H9 (cell line): ENCODE data around the gene STX11. TPM values are rescaled to one million over a fixed set of nuclear protein-coding genes. Genes with fewer than 3 reads are reported as not detected.

Source experiments
- DNase-seq: peaks from one replicate; pipeline ENCODE4 v3.0.0-alpha.2; 2017
- H2AFZ ChIP-seq: one replicate; pipeline ENCODE4 v1.6.1; 2013; ENCODE audit warnings: mild to moderate bottlenecking, low read length, control low read depth, moderate library complexity
- H2AK5ac ChIP-seq: 2 replicates; pipeline ENCODE4 v1.6.1; 2013; ENCODE audit warnings: low read length, control low read depth, mixed read lengths; ENCODE audit not compliant: insufficient read length
- H2BK120ac ChIP-seq: one replicate; pipeline ENCODE4 v1.6.1; 2013; ENCODE audit warnings: low read depth, mild to moderate bottlenecking, low read length, control low read depth, inconsistent platforms; ENCODE audit not compliant: poor library complexity, severe bottlenecking
- H2BK12ac ChIP-seq: 2 replicates; pipeline ENCODE4 v1.6.1; 2013; ENCODE audit warnings: low read length, control low read depth, mixed read lengths, low read depth; ENCODE audit not compliant: insufficient read length
- H2BK15ac ChIP-seq: 2 replicates; pipeline ENCODE4 v1.6.1; 2013; ENCODE audit warnings: low read depth, low read length, control low read depth
- H2BK20ac ChIP-seq: one replicate; pipeline ENCODE4 v1.6.1; 2013; ENCODE audit warnings: low read depth, mild to moderate bottlenecking, low read length, control low read depth, inconsistent platforms; ENCODE audit not compliant: poor library complexity, severe bottlenecking
- H2BK5ac ChIP-seq: 2 replicates; pipeline ENCODE4 v1.6.1; 2013; ENCODE audit warnings: low read length, control low read depth, mixed read lengths; ENCODE audit not compliant: insufficient read length
- H3K14ac ChIP-seq: 2 replicates; pipeline ENCODE4 v1.6.1; 2013; ENCODE audit warnings: low read length, control low read depth; ENCODE audit not compliant: insufficient read depth
- H3K18ac ChIP-seq: 2 replicates; pipeline ENCODE4 v1.6.1; 2013; ENCODE audit warnings: low read depth, mild to moderate bottlenecking, mixed read lengths, low read length, control low read depth; ENCODE audit not compliant: insufficient read length
- H3K23ac ChIP-seq: 2 replicates; pipeline ENCODE4 v1.6.1; 2013; ENCODE audit warnings: low read length, control low read depth, mixed read lengths, low read depth; ENCODE audit not compliant: insufficient read length
- H3K23me2 ChIP-seq: 2 replicates; pipeline ENCODE4 v1.6.1; 2013; ENCODE audit warnings: low read depth, mild to moderate bottlenecking, mixed read lengths, low read length, control low read depth; ENCODE audit not compliant: insufficient read length, poor library complexity, severe bottlenecking
- H3K27ac ChIP-seq: 2 replicates; pipeline ENCODE4 v1.5.1; 2013; ENCODE audit warnings: low read length, control low read depth, mixed read lengths, low read depth; ENCODE audit not compliant: insufficient read length
- H3K27me3 ChIP-seq: 2 replicates; pipeline ENCODE4 v1.6.1; 2013; ENCODE audit warnings: low read length, control low read depth, inconsistent platforms; ENCODE audit not compliant: insufficient read depth
- H3K4ac ChIP-seq: 2 replicates; pipeline ENCODE4 v1.6.1; 2013; ENCODE audit warnings: low read depth, mild to moderate bottlenecking, control low read depth, inconsistent platforms, low read length, moderate library complexity
- H3K4me1 ChIP-seq: 2 replicates; pipeline ENCODE4 v1.6.1; 2013; ENCODE audit warnings: low read length, control low read depth, inconsistent platforms; ENCODE audit not compliant: insufficient read depth
- H3K4me2 ChIP-seq: 2 replicates; pipeline ENCODE4 v1.6.1; 2013; ENCODE audit warnings: low read length, control low read depth, mixed read lengths; ENCODE audit not compliant: insufficient read length, insufficient read depth
- H3K56ac ChIP-seq: 2 replicates; pipeline ENCODE4 v1.6.1; 2013; ENCODE audit warnings: low read depth, mild to moderate bottlenecking, mixed read lengths, low read length, control low read depth; ENCODE audit not compliant: insufficient read length
- H3K79me1 ChIP-seq: 2 replicates; pipeline ENCODE4 v1.6.1; 2013; ENCODE audit warnings: low read depth, mild to moderate bottlenecking, moderate library complexity, low read length, control low read depth, inconsistent platforms; ENCODE audit not compliant: insufficient read depth, poor library complexity, severe bottlenecking
- H3K79me2 ChIP-seq: 2 replicates; pipeline ENCODE4 v1.6.1; 2013; ENCODE audit warnings: low read length, control low read depth, inconsistent platforms; ENCODE audit not compliant: insufficient read depth
- H3K9ac ChIP-seq: 2 replicates; pipeline ENCODE4 v1.6.1; 2013; ENCODE audit warnings: low read length, control low read depth, mixed read lengths; ENCODE audit not compliant: insufficient read length; ENCODE audit errors: extremely low read depth
- H3K9me3 ChIP-seq: one replicate; pipeline ENCODE4 v1.6.1; 2013; ENCODE audit warnings: low read depth, low read length, inconsistent platforms; ENCODE audit not compliant: control insufficient read depth
- H3T11ph ChIP-seq: one replicate; pipeline ENCODE4 v1.6.1; 2013; ENCODE audit warnings: mild to moderate bottlenecking, low read length, control low read depth, inconsistent platforms
- H4K20me1 ChIP-seq: one replicate; pipeline ENCODE4 v1.6.1; 2013; ENCODE audit not compliant: control insufficient read depth, insufficient read length, insufficient read depth
- H4K5ac ChIP-seq: 2 replicates; pipeline ENCODE4 v1.6.1; 2013; ENCODE audit warnings: low read depth, mild to moderate bottlenecking, mixed read lengths, low read length, control low read depth; ENCODE audit not compliant: insufficient read length
- H4K8ac ChIP-seq: replicated peaks from 2 replicates; pipeline ENCODE4 v1.6.1; 2013; ENCODE audit warnings: low read length, control low read depth, mixed read lengths, low read depth; ENCODE audit not compliant: insufficient read length
- H4K91ac ChIP-seq: 2 replicates; pipeline ENCODE4 v1.6.1; 2013; ENCODE audit warnings: low read depth, mild to moderate bottlenecking, moderate library complexity, mixed read lengths, low read length, control low read depth; ENCODE audit not compliant: insufficient read length
- H3K27ac Mint-ChIP-seq, 3 experiments: 2 replicates in 2 of 3; 3 replicates in 1 of 3; pipeline ENCODE4 v1.8.0; 2020 to 2021; ENCODE audit warnings: mixed read lengths in 3 of 3, mild to moderate bottlenecking in 1 of 3, moderate library complexity in 1 of 3
- H3K27me3 Mint-ChIP-seq: 2 replicates; pipeline ENCODE4 v1.8.0; 2021; ENCODE audit warnings: low read depth, mild to moderate bottlenecking, moderate library complexity, mixed read lengths
- H3K36me3 Mint-ChIP-seq, 3 experiments: 2 replicates in 2 of 3; 3 replicates in 1 of 3; pipeline ENCODE4 v1.8.0; 2020 to 2021; ENCODE audit warnings: low read depth in 3 of 3, mixed read lengths in 3 of 3; ENCODE audit not compliant: insufficient read depth in 1 of 3
- H3K4me1 Mint-ChIP-seq, 2 experiments: 2 replicates each; pipeline ENCODE4 v1.8.0; 2020; ENCODE audit warnings: mixed read lengths in 2 of 2
- H3K4me3 Mint-ChIP-seq, 2 experiments: 2 replicates in 1 of 2; 3 replicates in 1 of 2; pipeline ENCODE4 v1.8.0; 2020 to 2021; ENCODE audit warnings: mild to moderate bottlenecking in 2 of 2, mixed read lengths in 2 of 2, moderate library complexity in 1 of 2
- H3K9me3 Mint-ChIP-seq, 2 experiments: 2 replicates in 1 of 2; 3 replicates in 1 of 2; pipeline ENCODE4 v1.8.0; 2020; ENCODE audit warnings: mild to moderate bottlenecking in 2 of 2, mixed read lengths in 2 of 2, moderate library complexity in 1 of 2
- WGBS: extraction: QIAGEN DNeasy Blood & Tissue Kit; methylation state at CpG from one replicate; pipeline ENCODE4 v1.1.7; 2013; ENCODE audit warnings: missing lambda C conversion rate, low lambda C conversion rate, mixed read lengths; ENCODE audit not compliant: insufficient read length; ENCODE audit errors: extremely low coverage; 5-methylcytosine and 5-hydroxymethylcytosine counted together
- total RNA-seq: library from RNA; stranded (reverse); gene quantifications from 2 replicates; pipeline ENCODE4 v1.2.1, GENCODE V29; 2021
- TF ChIP-seq, protein P1 (sequence below): fragments of 200-600 bp; sonication (generic); conservative IDR thresholded peaks from 3 replicates; pipeline ENCODE4 v1.8.0; 2021; ENCODE audit warnings: antibody characterized with exemption, mild to moderate bottlenecking

Gene STX11
- total RNA-seq, 1 experiment from 2014 or later, result 0.22 TPM

DNA sequence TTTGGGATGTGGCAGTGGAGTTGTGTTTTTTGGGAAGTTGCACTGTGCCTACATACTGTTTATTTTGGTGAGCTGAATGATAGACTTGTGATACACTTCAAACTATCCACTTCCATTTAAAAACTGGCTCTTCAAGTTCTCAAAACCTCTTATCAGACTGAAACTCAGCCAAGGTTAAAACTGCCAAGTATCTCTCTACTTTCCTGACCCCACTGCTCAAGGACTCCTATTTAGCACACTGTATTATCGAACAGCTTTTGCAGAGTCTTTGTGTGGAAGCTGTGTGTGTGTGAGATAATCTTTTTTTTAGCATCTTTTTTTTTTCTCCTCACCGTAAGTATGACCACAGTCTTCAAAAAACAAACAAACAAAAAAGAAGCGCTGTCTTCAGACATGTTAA is 21.1 kb downstream of the STX11 start:
- Histone ChIP-seq H4K5ac (no peak overlapping the region), H2BK20ac (no peak overlapping the region), H3K4me1 (no peaks in the 10 kb centered on the region), H3K9me3 (no peaks in the 10 kb centered on the region), H4K20me1 (no peaks in the 10 kb centered on the region), H4K8ac (no peak overlapping the region), H3K23me2 (no peaks in the 10 kb centered on the region), H3K9ac (no peak overlapping the region), H3K23ac (no peak overlapping the region), H3K18ac (no peak overlapping the region), H3K79me1 (no peaks in the 10 kb centered on the region), H2BK15ac (no peak overlapping the region), H2AFZ (no peak overlapping the region), H2BK12ac (no peak overlapping the region), H3K56ac (no peak overlapping the region), H2BK5ac (no peak overlapping the region), H3K14ac (no peak overlapping the region), H3K27me3 (no peaks in the 10 kb centered on the region), H2BK120ac (no peak overlapping the region), H3K4me2 (no peak overlapping the region), H3K27ac (no peak overlapping the region), H3T11ph (no peak overlapping the region), H3K4ac (no peak overlapping the region), H2AK5ac (no peak overlapping the region), H4K91ac (no peak overlapping the region), H3K79me2 (no peaks in the 10 kb centered on the region)
- Mint-ChIP-seq H3K4me3 (no peak overlapping the region), H3K27ac (no peak overlapping the region), H3K4me1 (no peaks in the 10 kb centered on the region), H3K36me3 (no peaks in the 10 kb centered on the region), H3K27me3 (peaks cover 4% of the 10 kb centered on the region), H3K9me3 (peaks cover 0 to 3% of the 10 kb centered on the region in 2 experiments; a peak in 1 of 5 replicates)
- DNase-seq, result no peak
- WGBS, result no CpG with 5 or more reads among the region's 3 CpGs
- TF ChIP-seq, protein P1, sequence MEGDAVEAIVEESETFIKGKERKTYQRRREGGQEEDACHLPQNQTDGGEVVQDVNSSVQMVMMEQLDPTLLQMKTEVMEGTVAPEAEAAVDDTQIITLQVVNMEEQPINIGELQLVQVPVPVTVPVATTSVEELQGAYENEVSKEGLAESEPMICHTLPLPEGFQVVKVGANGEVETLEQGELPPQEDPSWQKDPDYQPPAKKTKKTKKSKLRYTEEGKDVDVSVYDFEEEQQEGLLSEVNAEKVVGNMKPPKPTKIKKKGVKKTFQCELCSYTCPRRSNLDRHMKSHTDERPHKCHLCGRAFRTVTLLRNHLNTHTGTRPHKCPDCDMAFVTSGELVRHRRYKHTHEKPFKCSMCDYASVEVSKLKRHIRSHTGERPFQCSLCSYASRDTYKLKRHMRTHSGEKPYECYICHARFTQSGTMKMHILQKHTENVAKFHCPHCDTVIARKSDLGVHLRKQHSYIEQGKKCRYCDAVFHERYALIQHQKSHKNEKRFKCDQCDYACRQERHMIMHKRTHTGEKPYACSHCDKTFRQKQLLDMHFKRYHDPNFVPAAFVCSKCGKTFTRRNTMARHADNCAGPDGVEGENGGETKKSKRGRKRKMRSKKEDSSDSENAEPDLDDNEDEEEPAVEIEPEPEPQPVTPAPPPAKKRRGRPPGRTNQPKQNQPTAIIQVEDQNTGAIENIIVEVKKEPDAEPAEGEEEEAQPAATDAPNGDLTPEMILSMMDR, result no peak
